Measurements from ENCODE around the gene RAD51AP2. TPM values are rescaled to one million over a fixed set of nuclear protein-coding genes. Genes with fewer than 3 reads are reported as not detected.

RAD51AP2 gene
- polyA plus RNA-seq, 2 donors, result 0.05 to 0.28 TPM

DNA sequence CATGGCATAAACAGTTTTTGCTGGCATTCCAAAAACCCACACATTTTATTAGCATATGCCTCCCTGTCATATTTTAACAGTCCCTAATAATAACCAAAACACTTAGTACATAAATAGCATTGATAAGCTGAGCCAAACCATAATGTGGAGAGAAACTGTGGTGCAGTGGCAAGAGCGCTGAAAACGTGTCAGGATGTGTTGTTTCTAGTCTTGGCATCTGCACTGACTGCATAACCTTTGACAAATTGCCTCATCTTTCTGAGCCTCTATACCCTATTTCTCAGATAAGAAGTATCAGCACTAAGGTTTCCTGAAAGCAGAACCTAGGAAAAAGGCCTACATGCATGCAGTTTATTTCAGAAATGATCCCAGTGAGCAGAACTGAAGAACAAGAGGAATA, 41.4 kb downstream of the RAD51AP2 start:
- 33 to 54% methylated on average over 2 of the region's 2 CpGs for WGBS, 2 donors

DNA sequence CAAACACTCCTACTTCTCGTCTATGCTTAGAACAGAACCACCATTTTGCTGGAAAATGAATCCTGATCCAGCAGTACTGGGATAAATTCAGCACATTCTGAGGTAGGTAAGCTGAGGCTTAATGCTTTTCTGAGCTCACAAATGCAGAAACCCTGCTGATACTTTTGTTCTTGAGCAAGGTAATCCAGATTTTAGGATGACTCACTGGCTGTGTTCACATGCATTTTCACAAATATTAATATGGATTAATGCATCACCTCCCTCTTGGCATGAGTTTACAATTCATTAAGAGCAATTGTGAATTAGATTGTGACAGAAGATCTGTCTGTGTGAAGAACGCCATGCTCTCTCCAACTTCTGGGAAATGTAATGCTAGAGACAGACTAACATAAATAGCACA, 42.2 kb downstream of the RAD51AP2 start:
- Histone ChIP-seq H3K27ac (ENCODE audit: low read depth in 2 of 2, low read length in 1 of 2) (peak overlapping the region in 1 of 2 donors; percentile 17), H3K4me1 (ENCODE audit: control insufficient read depth in 2 of 2, insufficient read depth in 2 of 2, low read length in 1 of 2) (peaks cover 0 to 2% of the 10 kb centered on the region in 2 donors), H3K27me3 (ENCODE audit: control insufficient read depth in 1 of 2, insufficient read depth in 2 of 2, low read length in 2 of 2) (no peaks in the 10 kb centered on the region), H3K4me3 (ENCODE audit: low read depth in 1 of 2, low read length in 2 of 2) (no peak overlapping the region), H3K36me3 (ENCODE audit: control insufficient read depth in 2 of 2, insufficient read depth in 2 of 2, low read length in 1 of 2) (no peaks in the 10 kb centered on the region), H3K9me3 (ENCODE audit: control insufficient read depth in 2 of 2, insufficient read depth in 1 of 2, low read depth in 1 of 2, low read length in 1 of 2) (no peaks in the 10 kb centered on the region)
- WGBS, 2 donors, result 29 to 47% methylated on average over 2 of the region's 2 CpGs

More for the DNA sequence above, 41.4 kb downstream of the RAD51AP2 start:
- no peaks in the 10 kb centered on the region for H3K27me3 ChIP-seq (ENCODE audit: control insufficient read depth in 1 of 2, insufficient read depth in 2 of 2, low read length in 2 of 2)
- no peak overlapping the region for H3K27ac ChIP-seq (ENCODE audit: low read depth in 2 of 2, low read length in 1 of 2)
- H3K4me3 ChIP-seq (ENCODE audit: low read depth in 1 of 2, low read length in 2 of 2), result no peak overlapping the region
- H3K4me1 ChIP-seq (ENCODE audit: control insufficient read depth in 2 of 2, insufficient read depth in 2 of 2, low read length in 1 of 2), result peaks cover 0 to 2% of the 10 kb centered on the region in 2 donors
- H3K9me3 ChIP-seq (ENCODE audit: control insufficient read depth in 2 of 2, insufficient read depth in 1 of 2, low read depth in 1 of 2, low read length in 1 of 2), result no peaks in the 10 kb centered on the region
- H3K36me3 ChIP-seq (ENCODE audit: control insufficient read depth in 2 of 2, insufficient read depth in 2 of 2, low read length in 1 of 2), result no peaks in the 10 kb centered on the region

- H3K4me3 ChIP-seq (ENCODE audit: low read depth in 1 of 2, low read length in 2 of 2), result no peak overlapping the region
- H3K27me3 ChIP-seq (ENCODE audit: control insufficient read depth in 1 of 2, insufficient read depth in 2 of 2, low read length in 2 of 2), result no peaks in the 10 kb centered on the region
- no peaks in the 10 kb centered on the region for H3K36me3 ChIP-seq (ENCODE audit: control insufficient read depth in 2 of 2, insufficient read depth in 2 of 2, low read length in 1 of 2)
- WGBS, 2 donors, result 48 to 62% methylated on average over 1 of the region's 1 CpG
- no peak overlapping the region for H3K27ac ChIP-seq (ENCODE audit: low read depth in 2 of 2, low read length in 1 of 2)
- peaks cover 0 to 2% of the 10 kb centered on the region in 2 donors for H3K4me1 ChIP-seq (ENCODE audit: control insufficient read depth in 2 of 2, insufficient read depth in 2 of 2, low read length in 1 of 2)
- H3K9me3 ChIP-seq (ENCODE audit: control insufficient read depth in 2 of 2, insufficient read depth in 1 of 2, low read depth in 1 of 2, low read length in 1 of 2), result no peaks in the 10 kb centered on the region
Observed at GRCh38 chr2:17475286-17475685, 43.0 kb downstream of the RAD51AP2 start.

DNA sequence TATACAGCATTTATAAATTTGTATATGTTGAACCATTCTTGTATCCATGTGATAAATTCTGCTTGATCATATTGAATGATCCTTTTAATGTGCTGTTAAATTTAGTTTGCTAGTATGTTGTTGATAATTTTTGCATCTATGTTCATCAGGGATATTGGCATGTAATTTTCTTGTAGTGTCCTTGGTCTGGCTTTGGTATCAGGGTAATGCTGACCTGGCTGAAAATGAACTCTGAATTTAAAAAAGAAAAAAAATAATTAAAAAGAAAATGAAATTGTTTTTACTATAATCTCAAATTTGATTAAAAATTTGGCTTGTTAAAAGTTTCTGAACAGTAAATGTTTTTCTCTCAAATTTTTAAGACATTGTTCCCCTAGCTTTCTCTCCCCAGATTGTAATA, 46.3 kb downstream of the RAD51AP2 start:
- no peaks in the 10 kb centered on the region for H3K27me3 ChIP-seq (ENCODE audit: control insufficient read depth in 1 of 2, insufficient read depth in 2 of 2, low read length in 2 of 2)
- H3K9me3 ChIP-seq (ENCODE audit: control insufficient read depth in 2 of 2, insufficient read depth in 1 of 2, low read depth in 1 of 2, low read length in 1 of 2), result no peaks in the 10 kb centered on the region
- no peak overlapping the region for H3K27ac ChIP-seq (ENCODE audit: low read depth in 2 of 2, low read length in 1 of 2)
- no peaks in the 10 kb centered on the region for H3K36me3 ChIP-seq (ENCODE audit: control insufficient read depth in 2 of 2, insufficient read depth in 2 of 2, low read length in 1 of 2)
- no peak overlapping the region for H3K4me3 ChIP-seq (ENCODE audit: low read depth in 1 of 2, low read length in 2 of 2)
- no peaks in the 10 kb centered on the region for H3K4me1 ChIP-seq (ENCODE audit: control insufficient read depth in 2 of 2, insufficient read depth in 2 of 2, low read length in 1 of 2)

- WGBS, 2 donors, result 71 to 72% methylated on average over 6 of the region's 6 CpGs
- Histone ChIP-seq H3K36me3 (ENCODE audit: control insufficient read depth in 2 of 2, insufficient read depth in 2 of 2, low read length in 1 of 2) (no peaks in the 10 kb centered on the region), H3K4me3 (ENCODE audit: low read depth in 1 of 2, low read length in 2 of 2) (no peak overlapping the region), H3K27ac (ENCODE audit: low read depth in 2 of 2, low read length in 1 of 2) (no peak overlapping the region), H3K4me1 (ENCODE audit: control insufficient read depth in 2 of 2, insufficient read depth in 2 of 2, low read length in 1 of 2) (no peaks in the 10 kb centered on the region), H3K27me3 (ENCODE audit: control insufficient read depth in 1 of 2, insufficient read depth in 2 of 2, low read length in 2 of 2) (no peaks in the 10 kb centered on the region), H3K9me3 (ENCODE audit: control insufficient read depth in 2 of 2, insufficient read depth in 1 of 2, low read depth in 1 of 2, low read length in 1 of 2) (no peaks in the 10 kb centered on the region)
Observed at GRCh38 chr2:17470855-17471641, 47.2 kb downstream of the RAD51AP2 start.

- Histone ChIP-seq H3K27ac (ENCODE audit: low read depth in 2 of 2, low read length in 1 of 2) (no peak overlapping the region), H3K4me1 (ENCODE audit: control insufficient read depth in 2 of 2, insufficient read depth in 2 of 2, low read length in 1 of 2) (no peaks in the 10 kb centered on the region), H3K36me3 (ENCODE audit: control insufficient read depth in 2 of 2, insufficient read depth in 2 of 2, low read length in 1 of 2) (no peaks in the 10 kb centered on the region), H3K4me3 (ENCODE audit: low read depth in 1 of 2, low read length in 2 of 2) (no peak overlapping the region), H3K9me3 (ENCODE audit: control insufficient read depth in 2 of 2, insufficient read depth in 1 of 2, low read depth in 1 of 2, low read length in 1 of 2) (no peaks in the 10 kb centered on the region), H3K27me3 (ENCODE audit: control insufficient read depth in 1 of 2, insufficient read depth in 2 of 2, low read length in 2 of 2) (no peaks in the 10 kb centered on the region)
- 69 to 89% methylated on average over 1 of the region's 1 CpG for WGBS, 2 donors
Observed at GRCh38 chr2:17461087-17461475, 57.2 kb downstream of the RAD51AP2 start.

Other genes with a start within 250 kb of the RAD51AP2 start
- 10 to 100 TPM; 35.7 to 47.2 TPM for gene VSNL1, start 22.3 kb upstream of the RAD51AP2 start, polyA plus RNA-seq
- gene SMC6, start 235.4 kb upstream of the RAD51AP2 start, polyA plus RNA-seq, result 10 to 100 TPM in 1 of 2 donors, 1 to 10 TPM in 1; 9.2 to 12.3 TPM
- gene GEN1, start 235.7 kb upstream of the RAD51AP2 start, polyA plus RNA-seq, result 10 to 100 TPM in 1 of 2 donors, 1 to 10 TPM in 1; 3.3 to 11.1 TPM

Data from esophagus (tissue), 2 donors.